DOHH2 (cell line): ENCODE data around the gene ERH.

Experiments
- EZH2phosphoT487 ChIP-seq: fragments of 200-600 bp; sonication (generic); IDR thresholded peaks from 2 replicates; pipeline ENCODE4 v1.6.1; 2017; ENCODE audit warnings: borderline replicate concordance, mild to moderate bottlenecking, antibody characterized with exemption, low read length, moderate library complexity, mixed read lengths
- TF ChIP-seq, protein P1 (sequence below): fragments of 200-600 bp; sonication (generic); IDR thresholded peaks from one replicate; pipeline ENCODE4 v1.5.1; 2014; ENCODE audit warnings: antibody characterized with exemption, mild to moderate bottlenecking, low read depth, low read length; ENCODE audit not compliant: poor library complexity, severe bottlenecking

DNA sequence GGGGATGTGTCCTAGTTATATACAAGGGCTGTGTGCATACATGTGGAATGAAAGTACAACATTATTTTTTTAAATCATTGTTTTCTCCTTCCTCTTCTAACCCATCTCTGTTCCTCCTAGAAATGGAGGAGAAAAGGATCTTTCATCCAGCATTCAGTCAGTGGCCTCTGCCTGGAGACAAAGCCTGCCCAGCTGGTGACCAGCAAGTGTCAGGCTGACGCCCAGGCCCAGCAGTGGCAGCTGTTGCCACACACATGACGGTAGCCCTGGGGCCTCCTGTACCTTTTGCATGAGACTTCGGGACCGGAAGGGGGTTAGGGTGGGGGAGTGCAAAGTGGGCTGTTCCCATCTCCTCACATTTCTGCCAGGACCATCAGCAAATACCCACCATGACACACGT lies 46.2 kb downstream of the ERH start:
- TF ChIP-seq, protein P1, sequence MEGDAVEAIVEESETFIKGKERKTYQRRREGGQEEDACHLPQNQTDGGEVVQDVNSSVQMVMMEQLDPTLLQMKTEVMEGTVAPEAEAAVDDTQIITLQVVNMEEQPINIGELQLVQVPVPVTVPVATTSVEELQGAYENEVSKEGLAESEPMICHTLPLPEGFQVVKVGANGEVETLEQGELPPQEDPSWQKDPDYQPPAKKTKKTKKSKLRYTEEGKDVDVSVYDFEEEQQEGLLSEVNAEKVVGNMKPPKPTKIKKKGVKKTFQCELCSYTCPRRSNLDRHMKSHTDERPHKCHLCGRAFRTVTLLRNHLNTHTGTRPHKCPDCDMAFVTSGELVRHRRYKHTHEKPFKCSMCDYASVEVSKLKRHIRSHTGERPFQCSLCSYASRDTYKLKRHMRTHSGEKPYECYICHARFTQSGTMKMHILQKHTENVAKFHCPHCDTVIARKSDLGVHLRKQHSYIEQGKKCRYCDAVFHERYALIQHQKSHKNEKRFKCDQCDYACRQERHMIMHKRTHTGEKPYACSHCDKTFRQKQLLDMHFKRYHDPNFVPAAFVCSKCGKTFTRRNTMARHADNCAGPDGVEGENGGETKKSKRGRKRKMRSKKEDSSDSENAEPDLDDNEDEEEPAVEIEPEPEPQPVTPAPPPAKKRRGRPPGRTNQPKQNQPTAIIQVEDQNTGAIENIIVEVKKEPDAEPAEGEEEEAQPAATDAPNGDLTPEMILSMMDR: no peak
- no peak for TF ChIP-seq EZH2phosphoT487
